Fibroblast of skin of scalp (primary cell): Measurements from ENCODE around the gene DNM2.
"Not testable (repeated sequence)": the region's sequence is repeated elsewhere in the genome, so short reads cannot be mapped to it uniquely, and the experiment has no call there.

Source experiments
- DNase-seq: peaks from one replicate; pipeline ENCODE4 v3.0.0-alpha.2; 2013

DNM2 gene

DNA sequence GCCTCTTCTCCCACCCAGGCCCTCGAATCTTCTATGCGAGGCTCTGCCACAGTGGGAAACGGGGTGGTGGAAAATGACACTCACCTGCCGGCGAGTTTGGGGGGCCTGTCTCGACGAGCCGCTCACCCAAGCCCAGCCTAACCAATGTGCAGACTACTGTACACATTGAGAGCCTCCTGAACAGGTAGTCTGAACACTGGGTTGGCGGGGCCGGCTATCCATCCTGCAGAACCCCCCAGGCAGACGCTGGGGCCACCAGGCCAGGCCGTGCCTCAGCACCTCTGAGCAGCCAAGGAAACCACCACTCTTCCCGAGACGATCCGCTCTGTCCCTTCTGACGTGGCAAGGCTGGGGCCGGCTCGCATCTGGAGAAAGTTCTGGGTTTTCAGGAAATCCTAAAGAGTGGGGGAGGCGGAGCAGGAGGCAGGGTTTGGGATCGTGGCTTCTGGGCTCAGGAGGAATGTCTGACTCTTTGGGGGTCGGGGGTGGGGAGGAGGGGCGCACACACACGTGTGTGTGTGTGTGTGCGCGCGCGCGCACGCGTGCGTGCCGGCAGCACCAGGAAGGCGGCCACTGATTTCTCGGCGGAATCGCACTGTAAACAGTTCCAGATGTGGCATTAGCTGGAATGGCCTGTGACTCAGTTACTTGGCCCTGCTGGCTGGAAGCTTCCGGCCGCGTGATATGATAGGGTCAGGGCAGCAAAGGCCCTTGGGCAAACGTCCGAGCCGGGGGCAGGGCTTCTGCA, 99.6 kb downstream of the DNM2 start:
- DNase-seq = peak; percentile 99

DNA sequence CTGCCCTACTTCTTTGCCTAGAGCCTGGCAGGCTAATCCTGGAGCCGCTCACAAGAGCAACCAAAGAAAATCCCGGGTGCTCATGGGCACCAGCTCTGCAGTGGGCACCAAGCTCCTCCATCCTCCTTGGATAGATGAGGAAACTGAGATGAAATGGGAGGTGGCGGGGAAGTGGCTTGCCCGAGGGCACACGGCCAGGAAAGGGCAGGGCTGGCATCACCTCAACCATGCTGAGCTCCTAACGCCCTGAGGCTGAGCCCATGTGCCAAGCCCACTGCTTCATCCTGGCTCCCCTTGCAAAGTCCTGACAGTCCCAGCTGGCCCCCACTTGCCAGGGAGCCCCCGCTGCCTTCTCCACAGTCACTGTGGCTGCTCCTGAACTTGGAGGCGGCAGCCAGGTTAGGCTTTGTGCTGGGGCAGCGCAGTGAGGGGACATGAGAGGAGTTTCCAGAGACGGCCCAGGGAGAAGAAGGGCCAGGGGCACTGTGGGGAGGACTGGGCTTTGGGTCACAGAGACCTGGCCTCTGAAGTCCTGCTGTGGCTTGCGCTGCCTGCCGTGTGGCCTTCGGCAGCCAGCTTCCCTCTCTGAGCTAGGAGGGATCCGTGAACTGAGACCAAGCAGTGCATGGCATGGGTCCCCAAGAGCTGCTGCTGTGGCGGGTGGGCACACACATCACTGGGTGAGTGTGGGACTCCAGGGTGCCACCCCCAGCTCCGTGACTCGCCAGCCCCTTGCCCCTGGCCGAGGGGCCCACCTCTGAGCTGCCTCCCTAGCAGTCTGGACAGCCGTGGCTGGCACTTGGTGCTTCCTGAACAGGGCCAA, 100.6 kb downstream of the DNM2 start:
- no peak for DNase-seq

DNA sequence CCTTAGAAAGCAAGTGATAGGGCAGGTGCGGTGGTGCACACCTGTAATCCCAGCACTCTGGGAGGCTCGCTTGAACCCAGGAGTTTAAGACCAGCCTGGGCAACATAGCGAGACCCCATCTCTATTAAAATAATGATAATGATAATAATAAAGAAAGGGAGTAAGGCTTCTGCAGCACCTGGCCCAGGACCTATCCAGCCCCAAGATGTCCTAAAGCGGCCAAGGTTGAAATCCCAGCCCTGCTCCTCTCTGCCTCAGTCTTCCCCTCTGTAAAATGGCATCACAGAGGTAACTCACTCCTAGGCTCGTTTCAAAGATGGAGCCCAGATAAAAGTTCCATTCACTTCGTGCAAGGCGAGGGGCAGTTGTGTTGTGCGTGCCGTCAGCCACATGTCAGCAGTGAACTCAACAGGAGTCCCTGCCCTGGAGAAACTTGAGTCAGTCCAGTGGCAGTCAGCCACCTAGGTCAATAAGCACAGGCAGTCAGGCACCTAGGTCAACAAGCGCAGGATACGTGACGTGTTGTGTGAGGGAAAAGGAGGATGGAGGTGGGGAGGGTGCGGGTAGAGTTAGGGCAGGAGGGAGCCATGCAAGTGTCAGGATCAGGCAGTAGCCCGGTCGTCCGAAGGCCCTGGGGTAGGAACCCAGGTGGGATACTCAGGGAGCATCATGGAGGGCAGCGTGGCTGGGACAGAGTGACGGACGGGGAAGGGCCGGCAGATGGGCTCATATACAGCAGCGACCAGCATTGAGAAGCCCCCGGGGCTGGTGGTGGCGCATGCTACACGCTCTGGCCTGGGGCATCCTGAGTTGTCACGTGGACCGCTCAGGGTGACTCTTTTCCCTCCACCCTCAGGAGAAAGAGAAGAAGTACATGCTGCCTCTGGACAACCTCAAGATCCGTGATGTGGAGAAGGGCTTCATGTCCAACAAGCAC, 101.5 kb downstream of the DNM2 start:
- DNase-seq = no peak

DNA sequence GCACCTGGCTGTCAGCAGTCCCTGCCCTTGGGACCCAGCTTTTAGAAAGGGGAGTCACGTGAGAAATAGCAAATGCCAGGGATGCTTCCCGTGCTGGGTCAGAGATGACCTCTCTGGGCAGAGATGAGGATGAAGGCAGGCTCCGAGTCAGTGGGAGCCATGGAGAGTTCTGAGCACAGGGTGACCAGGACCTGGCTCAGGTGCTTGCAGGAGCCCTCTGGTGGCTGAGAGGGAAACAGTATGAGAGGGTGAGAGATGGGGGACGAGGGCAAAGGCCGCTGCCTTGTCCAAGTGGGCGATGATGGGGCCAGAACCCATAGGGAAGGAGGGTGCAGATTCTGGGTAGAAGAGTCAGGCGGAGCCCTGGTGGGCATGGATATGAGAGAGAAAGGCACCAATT, 102.3 kb downstream of the DNM2 start:
- DNase-seq = no peak

DNA sequence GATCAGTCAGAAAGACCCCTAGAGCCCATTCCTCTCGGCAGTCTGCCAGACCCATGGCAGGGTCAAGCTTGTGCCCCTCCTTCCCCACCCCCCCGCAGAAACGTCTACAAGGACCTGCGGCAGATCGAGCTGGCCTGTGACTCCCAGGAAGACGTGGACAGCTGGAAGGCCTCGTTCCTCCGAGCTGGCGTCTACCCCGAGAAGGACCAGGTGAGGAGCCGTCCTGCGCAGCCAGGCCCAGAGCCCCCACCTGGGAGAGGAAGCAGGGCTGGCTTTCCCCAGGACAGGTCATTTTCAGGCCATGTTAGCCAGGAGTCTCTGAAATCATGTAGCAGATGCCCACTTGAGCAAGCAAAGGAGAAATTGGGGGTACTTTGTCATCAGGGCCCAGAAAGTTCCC, 105.8 kb downstream of the DNM2 start:
- DNase-seq = no peak

DNA sequence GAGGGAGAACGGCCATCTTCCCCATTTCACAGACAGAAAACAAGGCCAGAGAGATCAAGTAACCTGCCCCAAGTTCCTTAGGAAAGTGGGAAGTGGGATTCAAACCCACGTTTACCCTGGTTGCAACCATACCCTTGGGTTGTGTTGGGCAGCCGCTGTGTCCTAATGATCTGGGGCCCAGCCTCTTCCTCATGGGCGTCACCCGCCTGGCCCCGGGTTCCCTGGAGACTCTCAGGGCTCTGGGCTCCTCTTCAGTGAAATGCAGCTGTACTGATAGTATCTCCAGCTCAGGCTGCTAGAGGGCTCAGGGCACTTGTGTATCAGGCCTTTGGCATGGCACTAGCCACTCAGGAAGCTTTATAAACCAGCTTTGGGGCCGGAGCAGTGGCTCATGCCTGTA, 108.4 kb downstream of the DNM2 start:
- no peak for DNase-seq

DNA sequence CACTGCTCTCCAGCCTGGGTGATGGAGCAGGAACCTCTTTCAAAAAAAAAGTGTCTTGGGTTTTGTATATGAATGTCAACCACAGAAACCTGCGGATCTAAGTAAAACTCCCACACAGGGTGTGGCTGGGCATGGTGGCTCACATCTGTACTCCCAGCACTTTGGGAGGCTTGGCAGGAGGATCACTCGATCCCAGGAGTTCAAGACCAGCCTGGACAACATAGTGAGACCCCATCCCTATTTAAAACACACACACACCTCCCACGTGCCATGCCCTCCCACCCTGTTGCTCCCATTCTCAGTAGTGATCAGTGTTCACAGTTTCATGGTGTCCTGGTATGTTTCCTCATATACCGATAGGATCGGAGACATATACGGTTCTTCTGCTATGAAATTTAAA, 109.0 kb downstream of the DNM2 start:
- no peak for DNase-seq

DNA sequence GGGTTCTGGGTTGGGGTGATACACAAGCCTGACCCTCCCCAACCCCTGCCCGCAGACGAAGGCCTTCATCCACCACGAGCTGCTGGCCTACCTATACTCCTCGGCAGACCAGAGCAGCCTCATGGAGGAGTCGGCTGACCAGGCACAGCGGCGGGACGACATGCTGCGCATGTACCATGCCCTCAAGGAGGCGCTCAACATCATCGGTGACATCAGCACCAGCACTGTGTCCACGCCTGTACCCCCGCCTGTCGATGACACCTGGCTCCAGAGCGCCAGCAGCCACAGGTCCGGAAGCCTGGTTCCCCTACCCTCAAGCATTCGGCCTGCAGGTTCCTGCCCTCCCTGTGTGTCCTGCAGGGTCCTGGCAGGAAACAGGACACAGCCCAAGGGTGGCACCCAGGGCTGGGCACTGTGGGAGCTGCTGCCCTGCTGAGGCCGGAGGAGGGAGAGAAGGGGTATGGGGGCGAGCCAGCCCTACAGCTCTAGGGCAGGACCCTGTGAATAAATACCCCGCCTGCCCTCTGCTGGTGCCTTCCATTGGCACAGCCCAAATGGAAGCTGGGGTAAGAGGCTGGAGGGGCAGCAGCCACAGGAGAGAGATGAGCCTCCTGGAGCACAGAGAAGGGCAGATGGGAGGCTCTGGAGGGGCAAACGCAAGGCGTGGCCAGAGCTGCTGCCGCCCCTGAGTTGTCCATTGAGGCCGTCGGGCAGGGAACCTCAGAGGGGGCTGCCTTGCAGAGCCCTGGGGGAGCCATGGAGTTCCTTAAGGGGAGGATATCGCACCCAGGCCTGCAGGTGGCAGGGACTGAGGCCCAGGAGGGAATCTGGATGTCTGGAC, 111.3 kb downstream of the DNM2 start:
- DNase-seq = no peak

DNA sequence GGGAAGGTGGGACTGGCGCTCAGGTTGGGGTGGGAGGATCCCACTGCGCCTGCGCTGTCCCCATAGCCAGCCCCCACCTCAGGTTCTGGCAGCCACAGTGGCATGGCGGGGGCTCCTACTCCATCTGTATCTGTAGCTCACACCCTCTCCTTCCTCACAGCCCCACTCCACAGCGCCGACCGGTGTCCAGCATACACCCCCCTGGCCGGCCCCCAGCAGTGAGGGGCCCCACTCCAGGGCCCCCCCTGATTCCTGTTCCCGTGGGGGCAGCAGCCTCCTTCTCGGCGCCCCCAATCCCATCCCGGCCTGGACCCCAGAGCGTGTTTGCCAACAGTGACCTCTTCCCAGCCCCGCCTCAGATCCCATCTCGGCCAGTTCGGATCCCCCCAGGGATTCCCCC, 112.1 kb downstream of the DNM2 start:
- DNase-seq = no peak

DNA sequence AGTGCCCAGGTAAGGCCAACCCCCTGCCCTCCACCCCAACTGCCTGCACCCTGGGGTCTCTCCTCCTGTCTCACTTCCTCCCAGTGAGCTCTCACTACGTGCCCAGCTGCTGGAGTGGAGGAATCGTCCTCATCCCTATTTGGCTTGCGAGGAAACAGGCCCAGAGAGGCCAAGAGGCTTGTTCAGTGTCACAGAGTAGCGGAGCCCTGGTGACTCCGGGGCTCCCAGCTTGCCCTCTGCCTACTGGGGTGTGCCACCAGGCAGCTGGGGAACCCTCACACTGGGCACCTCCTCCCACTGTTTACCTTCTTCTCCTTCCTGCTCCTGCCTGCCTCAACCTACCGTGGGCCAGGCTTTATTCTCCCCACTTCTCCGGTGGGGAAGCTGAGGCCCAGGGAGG, 112.5 kb downstream of the DNM2 start:
- DNase-seq = no peak

DNA sequence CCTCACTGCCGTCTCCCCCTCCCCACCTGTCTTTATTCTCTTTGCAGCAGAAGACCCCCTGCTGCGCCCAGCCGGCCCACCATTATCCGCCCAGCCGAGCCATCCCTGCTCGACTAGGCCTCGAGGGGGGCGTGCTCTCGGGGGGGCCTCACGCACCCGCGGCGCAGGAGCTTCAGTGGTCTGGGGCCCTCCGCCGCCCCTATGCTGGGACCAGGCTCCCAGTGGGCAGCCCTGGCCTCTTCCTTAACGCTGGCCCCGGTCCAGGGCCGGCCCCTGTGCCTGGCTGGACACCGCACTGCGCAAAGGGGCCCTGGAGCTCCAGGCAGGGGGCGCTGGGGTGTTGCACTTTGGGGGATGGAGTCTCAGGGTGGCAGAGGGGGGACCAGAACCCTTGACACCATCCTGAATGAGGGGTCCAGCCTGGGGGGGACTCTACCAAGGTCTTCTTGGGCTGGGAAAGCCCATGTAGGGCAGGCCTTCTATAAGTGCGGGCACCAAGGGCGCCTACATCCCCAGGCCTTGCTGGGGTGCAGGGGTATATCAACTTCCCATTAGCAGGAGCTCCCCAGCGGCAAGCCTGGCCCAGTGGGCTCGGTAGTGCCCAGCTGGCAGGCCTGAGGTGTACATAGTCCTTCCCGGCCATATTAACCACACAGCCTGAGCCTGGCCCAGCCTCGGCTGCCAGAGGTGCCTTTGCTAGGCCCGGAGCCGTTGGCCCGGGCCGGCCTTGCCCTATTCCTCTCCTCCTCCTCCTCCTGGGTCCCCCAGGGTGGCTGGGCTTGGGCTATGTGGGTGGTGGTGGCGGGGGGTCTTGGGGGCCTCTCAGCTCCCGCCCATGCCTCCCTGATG, 113.3 kb downstream of the DNM2 start:
- no peak for DNase-seq

DNA sequence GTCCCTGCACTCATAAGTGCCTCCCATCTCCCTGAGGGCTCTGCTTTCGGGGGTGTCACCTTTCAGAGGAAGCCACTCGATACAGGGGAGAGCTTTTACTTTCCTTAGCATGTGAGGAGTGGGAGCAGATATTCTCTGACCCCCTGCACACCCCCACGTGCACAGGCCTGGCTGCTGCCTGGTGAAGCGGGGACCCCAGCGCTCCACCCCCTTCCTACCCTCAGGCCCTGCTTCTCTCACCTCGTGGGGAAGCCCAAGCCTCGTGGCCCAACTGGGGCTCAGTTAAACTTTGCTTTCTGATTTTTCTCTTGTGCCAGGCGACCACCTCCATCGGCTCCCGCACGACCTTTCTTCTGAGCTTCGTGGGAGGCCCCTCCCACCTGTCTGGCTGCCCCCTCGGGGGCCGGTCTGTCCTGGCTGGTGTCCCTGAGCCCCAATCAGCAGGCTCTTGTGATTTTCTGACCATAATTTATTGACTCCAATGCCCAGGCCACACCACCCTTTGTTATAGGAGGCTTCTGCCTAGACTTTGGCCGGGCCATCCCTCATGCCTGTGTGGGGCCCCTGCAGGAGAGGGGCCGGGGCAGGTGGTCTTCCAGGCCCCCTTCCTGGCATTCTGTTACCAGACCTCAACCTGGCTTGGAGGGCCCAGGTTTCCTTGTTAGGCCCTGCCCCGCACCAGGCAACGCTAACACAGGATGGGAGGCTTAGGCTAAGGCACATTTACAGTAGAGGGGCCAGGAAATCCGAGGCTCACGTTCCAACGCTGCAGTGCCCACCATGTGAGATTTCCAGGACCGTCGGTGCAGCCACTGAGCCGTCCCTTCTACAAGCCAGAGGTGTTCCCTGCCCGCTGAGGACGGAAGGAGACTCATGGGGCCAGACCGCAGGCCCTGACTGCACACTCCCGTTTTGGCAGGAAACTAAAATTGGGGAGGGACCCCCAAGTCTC, 114.4 kb downstream of the DNM2 start:
- DNase-seq = no peak

DNA sequence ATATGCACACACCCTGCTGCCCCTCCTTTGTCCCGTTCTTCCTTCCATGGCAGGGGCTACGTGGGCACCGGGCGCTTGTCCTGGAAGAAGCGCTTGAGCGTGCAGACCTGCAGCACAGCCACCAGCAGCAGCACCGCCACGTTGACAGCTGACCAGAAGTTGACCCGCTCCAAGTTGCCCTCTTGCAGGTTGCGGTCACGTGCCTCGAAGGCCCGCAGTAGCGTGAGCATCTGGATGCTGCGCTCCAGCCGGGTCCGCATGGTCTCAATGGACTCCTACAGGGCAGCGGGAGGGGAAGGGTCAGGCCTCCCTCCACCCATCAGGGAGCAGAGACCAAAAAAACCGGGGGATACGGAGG, 115.0 kb downstream of the DNM2 start:
- DNase-seq = no peak

DNA sequence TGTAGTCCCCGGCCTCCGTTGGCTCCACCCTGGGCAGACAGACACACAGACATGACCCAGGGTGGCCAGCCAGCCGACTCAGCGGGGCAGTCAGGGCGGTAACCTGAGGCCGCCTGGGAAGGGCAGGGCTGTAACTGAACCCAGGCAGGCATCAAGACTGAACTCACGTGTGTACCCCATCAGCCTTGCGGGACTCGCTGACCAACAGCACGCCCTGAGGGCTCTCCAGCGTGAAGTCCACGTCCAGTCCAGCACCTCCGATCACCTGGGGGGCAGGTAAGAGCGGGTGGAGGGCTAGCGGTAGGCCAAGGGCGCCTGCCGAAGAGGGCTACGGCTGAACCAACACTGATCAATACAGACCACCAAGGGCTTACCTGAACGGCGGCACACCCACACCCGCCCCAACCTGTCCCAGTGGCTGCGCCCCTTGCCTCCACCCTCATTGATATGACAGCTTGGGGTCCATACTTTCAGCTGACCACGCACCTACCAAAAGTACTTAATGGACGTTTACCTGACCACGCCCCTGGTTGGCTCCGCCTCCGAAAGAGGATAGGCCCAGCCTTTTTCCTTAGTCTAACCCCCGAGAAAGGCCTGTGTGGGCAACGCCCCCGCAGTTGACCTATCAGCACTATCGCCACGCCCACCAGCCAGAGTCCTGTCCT, 117.3 kb downstream of the DNM2 start:
- no peak for DNase-seq

DNA sequence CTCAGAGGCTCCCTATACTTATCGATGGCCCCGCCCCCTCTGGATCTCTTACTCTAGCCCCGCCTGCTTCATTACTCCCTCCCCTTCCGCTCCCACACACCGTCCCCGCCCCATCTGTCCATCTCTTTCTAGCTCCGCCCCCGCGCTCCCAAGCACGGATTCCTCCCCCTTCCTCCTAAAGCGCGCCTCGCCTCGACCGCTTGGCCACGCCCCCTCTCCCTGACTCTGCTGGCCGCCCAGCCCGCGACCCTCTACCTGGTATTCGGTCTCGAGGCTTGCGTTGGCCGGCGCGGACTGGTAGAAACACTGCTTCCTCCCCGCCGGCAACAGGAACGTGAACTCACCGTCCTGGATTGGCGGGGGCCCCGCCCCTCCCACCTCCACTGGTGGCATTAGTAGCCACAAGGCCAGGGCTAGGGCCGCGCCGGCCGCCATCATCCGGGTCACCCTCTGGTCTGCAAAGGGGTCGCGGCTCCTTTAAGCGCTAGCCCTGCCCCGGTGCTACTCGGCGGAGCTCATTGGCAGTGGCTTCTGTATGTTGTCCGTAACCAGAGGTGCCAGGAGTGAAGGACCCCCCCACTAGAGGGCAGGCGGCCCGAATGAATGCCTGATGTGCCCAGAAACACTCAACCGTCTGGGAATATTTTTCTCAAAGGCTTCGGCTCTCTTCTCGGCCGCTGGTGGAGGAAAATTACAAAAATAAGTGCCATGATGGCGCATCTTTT, 118.0 kb downstream of the DNM2 start, which contains the start of gene TMED1:
Gene TMED1, minus strand, starts transcription at position 459 of the 725 bp plus-strand sequence. Its CDS starts 21 bp downstream, at position 438.
- DNase-seq = peak; percentile 100

DNA sequence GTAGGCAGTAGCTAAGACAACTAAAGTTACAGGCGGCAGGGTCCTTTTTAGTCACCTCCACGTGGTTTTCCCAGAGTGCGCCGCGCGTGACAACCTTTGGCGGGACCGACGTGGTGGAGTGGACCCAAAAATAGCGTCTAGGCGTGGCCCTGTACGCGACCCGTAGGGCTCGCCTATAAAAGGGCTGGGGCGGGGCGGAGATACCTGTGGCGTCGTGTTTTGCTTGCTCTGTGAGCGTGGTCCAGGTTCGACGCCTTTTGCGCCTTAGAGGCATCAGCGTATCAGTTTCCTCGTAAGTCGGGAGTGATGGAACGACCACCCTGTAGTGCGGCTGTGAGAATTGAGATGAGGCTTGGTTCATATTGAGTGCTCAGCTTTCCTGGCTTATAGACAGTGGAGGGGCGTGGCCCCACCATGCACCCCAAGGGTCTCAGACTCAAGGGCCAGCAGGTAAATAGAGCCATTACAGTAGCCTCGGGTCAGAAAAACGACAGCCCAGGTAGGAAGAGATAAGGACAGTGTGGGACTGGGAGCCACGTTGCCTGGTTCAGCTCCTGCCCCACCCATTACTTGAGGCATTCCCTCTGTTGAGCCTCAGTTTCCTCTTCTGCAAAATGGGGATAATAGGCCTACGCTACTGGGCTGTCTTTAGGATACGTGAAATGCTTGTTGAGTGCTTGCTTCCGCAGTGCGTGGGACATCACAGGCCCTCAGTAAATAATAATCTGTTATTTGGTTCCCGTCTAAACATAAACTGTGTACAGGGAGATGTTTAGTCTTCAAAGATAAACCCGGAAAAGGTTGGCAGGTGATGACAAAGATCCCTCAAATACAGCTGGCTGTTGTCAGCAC, 118.8 kb downstream of the DNM2 start:
- peak; percentile 91 for DNase-seq

DNA sequence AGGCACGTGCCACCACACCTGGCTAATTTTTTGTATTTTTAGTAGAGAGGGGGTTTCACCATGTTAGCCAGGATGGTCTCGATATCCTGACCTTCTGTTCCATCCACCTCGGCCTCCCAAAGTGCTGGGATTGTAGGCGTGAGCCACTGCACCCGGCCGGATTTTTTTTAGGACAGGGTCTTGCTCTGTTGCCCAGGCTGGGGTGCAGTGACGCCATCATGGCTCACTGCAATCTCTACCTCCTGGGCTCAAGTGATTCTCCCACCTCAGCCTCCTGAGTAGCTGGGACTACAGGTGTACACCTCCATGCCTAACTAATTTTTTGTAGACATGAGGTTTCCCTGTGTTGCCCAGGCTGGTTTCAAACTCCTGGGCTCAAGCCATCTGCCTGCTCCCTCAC, 119.8 kb downstream of the DNM2 start:
- not testable (repeated sequence) for DNase-seq

DNA sequence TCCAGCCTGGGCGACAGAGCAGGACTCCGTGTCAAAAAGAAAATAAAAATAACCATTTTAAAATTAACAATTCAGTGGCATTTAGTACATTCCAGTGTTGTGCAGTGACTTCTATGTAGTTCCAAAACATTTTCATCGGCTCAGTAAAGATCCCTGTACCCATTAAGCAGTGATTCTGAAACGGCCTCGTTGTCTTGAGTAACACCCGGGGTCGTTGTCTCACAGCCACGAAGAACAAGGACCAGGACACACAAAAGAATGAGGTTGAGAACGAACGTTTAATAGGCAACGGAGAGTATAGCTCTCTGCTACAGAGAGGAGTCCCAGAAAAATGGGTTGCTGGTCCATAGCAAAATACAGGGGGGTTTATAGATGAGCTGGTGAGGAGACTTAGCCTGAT, 120.5 kb downstream of the DNM2 start:
- DNase-seq = no peak
